ENCODE results near the gene MYL7.
A peak's percentile ranks its signal among the peaks of the same experiment; 100 is the strongest.

Gene MYL7

DNA sequence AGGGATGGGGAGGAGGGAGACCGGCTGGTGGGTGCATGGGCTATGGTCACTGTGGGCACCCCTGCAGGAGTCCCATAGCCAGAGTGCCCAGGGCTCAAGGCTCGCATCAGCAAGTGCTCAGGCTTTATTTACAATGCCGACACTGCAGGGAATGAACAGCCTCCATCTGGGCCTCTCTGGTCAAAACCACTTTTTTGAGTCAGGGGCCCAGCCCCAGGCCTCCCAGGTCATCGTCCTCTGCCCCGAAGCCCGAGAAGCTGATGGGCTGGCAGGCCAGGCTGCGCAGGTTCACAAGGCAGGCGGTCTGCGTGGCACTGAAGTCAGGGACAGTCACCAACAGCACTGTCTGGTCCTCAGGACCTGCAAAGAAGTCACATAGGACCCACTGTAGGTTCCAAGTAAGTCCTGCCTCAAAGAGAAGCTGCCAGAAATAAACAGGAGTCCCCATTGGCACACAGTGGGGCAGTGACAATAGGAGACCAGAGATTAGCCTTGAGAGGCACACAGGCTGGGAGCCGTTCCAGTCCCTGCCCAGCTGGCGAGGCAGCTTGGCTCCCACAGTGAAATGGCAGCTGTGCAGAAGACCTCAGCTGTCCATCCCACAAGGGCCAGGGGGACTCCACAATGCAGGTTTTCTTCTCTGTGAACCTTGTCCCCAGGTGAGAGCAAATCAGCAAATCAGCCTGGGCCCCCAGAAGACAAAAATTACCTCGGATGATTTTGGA is 26.4 kb downstream of the MYL7 start:
- DNase-seq (ENCODE audit: low read depth), result no peak

DNA sequence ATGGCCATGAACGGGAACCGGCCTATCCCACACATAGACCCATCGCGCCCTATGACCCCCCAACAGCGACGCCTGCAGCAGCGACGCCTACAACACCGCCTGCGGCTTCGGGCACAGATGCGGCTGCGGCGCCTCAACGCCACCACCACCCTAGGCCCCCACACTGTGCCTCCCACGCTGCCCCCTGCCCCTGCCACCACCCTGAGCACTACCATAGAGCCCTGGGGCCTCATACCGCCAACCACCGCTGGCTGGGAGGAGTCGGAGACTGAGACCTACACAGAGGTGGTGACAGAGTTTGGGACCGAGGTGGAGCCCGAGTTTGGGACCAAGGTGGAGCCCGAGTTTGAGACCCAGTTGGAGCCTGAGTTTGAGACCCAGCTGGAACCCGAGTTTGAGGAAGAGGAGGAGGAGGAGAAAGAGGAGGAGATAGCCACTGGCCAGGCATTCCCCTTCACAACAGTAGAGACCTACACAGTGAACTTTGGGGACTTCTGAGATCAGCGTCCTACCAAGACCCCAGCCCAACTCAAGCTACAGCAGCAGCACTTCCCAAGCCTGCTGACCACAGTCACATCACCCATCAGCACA is 27.3 kb downstream of the MYL7 start:
- no peak for DNase-seq (ENCODE audit: low read depth)
- H3K4me3 ChIP-seq (ENCODE audit: low read depth, low read length), result no peak overlapping the region
- TF ChIP-seq POLR2A (IDR thresholded peaks at IDR 0.05; ENCODE audit: extremely low read depth, insufficient read length) (peak; percentile 12), MYC (IDR thresholded peaks at IDR 0.05; ENCODE audit: low read depth, low read length) (no peak)

More for the DNA sequence above, 26.4 kb downstream of the MYL7 start:
- no peak for TF ChIP-seq POLR2A (IDR thresholded peaks at IDR 0.05; ENCODE audit: extremely low read depth, insufficient read length)
- TF ChIP-seq MYC (IDR thresholded peaks at IDR 0.05; ENCODE audit: low read depth, low read length), result no peak
- no peak for TF ChIP-seq CTCF (IDR thresholded peaks at IDR 0.05; ENCODE audit: low read depth, low read length)
- no peak for TF ChIP-seq MAX (IDR thresholded peaks at IDR 0.05; ENCODE audit: low read depth, low read length)
- no peak overlapping the region for H3K4me3 ChIP-seq (ENCODE audit: low read depth, low read length)

DNA sequence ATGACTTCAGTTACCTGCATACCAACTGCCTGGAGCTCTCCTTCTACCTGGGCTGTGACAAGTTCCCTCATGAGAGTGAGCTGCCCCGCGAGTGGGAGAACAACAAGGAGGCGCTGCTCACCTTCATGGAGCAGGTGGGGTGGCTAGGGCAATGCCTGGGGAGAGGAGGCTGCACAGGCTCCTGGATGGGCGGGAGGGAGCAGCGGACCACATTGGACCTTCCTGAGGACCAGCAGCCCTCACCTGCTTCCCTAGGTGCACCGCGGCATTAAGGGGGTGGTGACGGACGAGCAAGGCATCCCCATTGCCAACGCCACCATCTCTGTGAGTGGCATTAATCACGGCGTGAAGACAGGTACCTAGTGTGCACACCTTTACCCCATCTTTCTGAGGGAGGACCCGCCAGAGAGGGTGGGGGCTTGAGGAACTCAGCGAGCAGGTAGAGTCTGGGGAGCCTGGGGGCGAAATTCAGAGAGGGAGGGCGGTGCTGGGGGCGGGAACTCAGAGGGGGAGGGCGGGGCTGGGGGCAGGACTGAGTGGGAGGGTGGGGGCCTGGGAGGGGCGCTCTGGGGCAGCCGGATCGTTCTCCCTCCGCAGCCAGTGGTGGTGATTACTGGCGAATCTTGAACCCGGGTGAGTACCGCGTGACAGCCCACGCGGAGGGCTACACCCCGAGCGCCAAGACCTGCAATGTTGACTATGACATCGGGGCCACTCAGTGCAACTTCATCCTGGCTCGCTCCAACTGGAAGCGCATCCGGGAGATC is 28.0 kb downstream of the MYL7 start:
- H3K4me3 ChIP-seq (ENCODE audit: low read depth, low read length), result no peak overlapping the region
- DNase-seq (ENCODE audit: low read depth), result no peak
- no peak for TF ChIP-seq POLR2A (IDR thresholded peaks at IDR 0.05; ENCODE audit: extremely low read depth, insufficient read length)
- no peak for TF ChIP-seq MAX (IDR thresholded peaks at IDR 0.05; ENCODE audit: low read depth, low read length)
- no peak for TF ChIP-seq MYC (IDR thresholded peaks at IDR 0.05; ENCODE audit: low read depth, low read length)
- no peak for TF ChIP-seq CTCF (IDR thresholded peaks at IDR 0.05; ENCODE audit: low read depth, low read length)

- no peak overlapping the region for H3K4me3 ChIP-seq (ENCODE audit: low read depth, low read length)
- DNase-seq (ENCODE audit: low read depth), result no peak
- TF ChIP-seq MYC (IDR thresholded peaks at IDR 0.05; ENCODE audit: low read depth, low read length) (no peak), POLR2A (IDR thresholded peaks at IDR 0.05; ENCODE audit: extremely low read depth, insufficient read length) (peak; percentile 22)
These were observed 28.7 kb downstream of the MYL7 start for GRCh38 chr7:44112231-44112996.

- no peak overlapping the region for H3K4me3 ChIP-seq (ENCODE audit: low read depth, low read length)
- no peak for DNase-seq (ENCODE audit: low read depth)
- TF ChIP-seq POLR2A (IDR thresholded peaks at IDR 0.05; ENCODE audit: extremely low read depth, insufficient read length), result no peak
These were observed 29.4 kb downstream of the MYL7 start for GRCh38 chr7:44111761-44112160.

GRCh38 chr7:44110719-44111635 is 30.2 kb downstream of the MYL7 start:
- TF ChIP-seq MYC (IDR thresholded peaks at IDR 0.05; ENCODE audit: low read depth, low read length), result no peak
- no peak for TF ChIP-seq MAX (IDR thresholded peaks at IDR 0.05; ENCODE audit: low read depth, low read length)
- TF ChIP-seq CTCF (IDR thresholded peaks at IDR 0.05; ENCODE audit: low read depth, low read length), result no peak
- TF ChIP-seq POLR2A (IDR thresholded peaks at IDR 0.05; ENCODE audit: extremely low read depth, insufficient read length), result no peak
- H3K4me3 ChIP-seq (ENCODE audit: low read depth, low read length), result no peak overlapping the region
- DNase-seq (ENCODE audit: low read depth), result no peak
